Neuronal stem cell (in vitro differentiated cells): ENCODE data around the gene ZFAND2A.
A peak's percentile ranks its signal among the peaks of the same experiment; 100 is the strongest.

Experiments used
- DNase-seq: peaks from one replicate; pipeline ENCODE4 v3.0.0-alpha.2; 2013; ENCODE audit warnings: low spot score
- H2AFZ ChIP-seq: one replicate; pipeline ENCODE4 v1.6.1; 2013; ENCODE audit warnings: mild to moderate bottlenecking, low read length, inconsistent platforms
- H2AK5ac ChIP-seq: 2 replicates; pipeline ENCODE4 v1.6.1; 2013; ENCODE audit warnings: low read depth, mild to moderate bottlenecking, inconsistent platforms, low read length, moderate library complexity, mixed read lengths
- H2BK120ac ChIP-seq: 2 replicates; pipeline ENCODE4 v1.6.1; 2013; ENCODE audit warnings: low read depth, mild to moderate bottlenecking, inconsistent platforms, low read length, moderate library complexity, mixed read lengths
- H2BK12ac ChIP-seq: one replicate; pipeline ENCODE4 v1.6.1; 2013; ENCODE audit warnings: low read length, inconsistent platforms
- H2BK15ac ChIP-seq: 2 replicates; pipeline ENCODE4 v1.6.1; 2013; ENCODE audit warnings: mild to moderate bottlenecking, low read length, inconsistent platforms, mixed read lengths
- H2BK5ac ChIP-seq: one replicate; pipeline ENCODE4 v1.6.1; 2013; ENCODE audit warnings: inconsistent platforms, mild to moderate bottlenecking, low read length, moderate library complexity
- H3K14ac ChIP-seq: one replicate; pipeline ENCODE4 v1.6.1; 2013; ENCODE audit warnings: low read length, inconsistent platforms
- H3K18ac ChIP-seq: 2 replicates; pipeline ENCODE4 v1.6.1; 2013; ENCODE audit warnings: low read length, inconsistent platforms
- H3K23ac ChIP-seq: 2 replicates; pipeline ENCODE4 v1.6.1; 2013; ENCODE audit warnings: low read depth, mild to moderate bottlenecking, mixed read lengths, low read length, inconsistent platforms; ENCODE audit not compliant: poor library complexity
- H3K27ac ChIP-seq: replicated peaks from 3 replicates; pipeline ENCODE4 v1.5.1; 2013; ENCODE audit warnings: low read length, inconsistent platforms
- H3K27me3 ChIP-seq, 3 experiments: 2 replicates each; pipeline ENCODE4 v1.6.1; 2013; ENCODE audit warnings: low read length in 3 of 3, mild to moderate bottlenecking in 2 of 3, inconsistent platforms in 1 of 3, low read depth in 1 of 3, mixed read lengths in 1 of 3, moderate library complexity in 1 of 3; ENCODE audit not compliant: control insufficient read depth in 3 of 3, insufficient read depth in 3 of 3
- H3K36me3 ChIP-seq, 2 donors: replicated peaks in 1 of 2; 2 replicates each; pipeline ENCODE4 v1.6.1; 2013; ENCODE audit warnings: low read length in 2 of 2; ENCODE audit not compliant: control insufficient read depth in 2 of 2, insufficient read depth in 2 of 2
- H3K4ac ChIP-seq: 2 replicates; pipeline ENCODE4 v1.6.1; 2013; ENCODE audit warnings: inconsistent platforms, mild to moderate bottlenecking, low read length, moderate library complexity
- H3K4me1 ChIP-seq, 2 donors: 1 replicate in 1 of 2; 2 replicates in 1 of 2; pipeline ENCODE4 v1.6.1; 2013; ENCODE audit warnings: low read length in 2 of 2, low read depth in 1 of 2; ENCODE audit not compliant: control insufficient read depth in 2 of 2, insufficient read depth in 1 of 2
- H3K4me2 ChIP-seq: one replicate; pipeline ENCODE4 v1.6.1; 2013; ENCODE audit warnings: mild to moderate bottlenecking, low read length, inconsistent platforms; ENCODE audit not compliant: insufficient read depth, poor library complexity, severe bottlenecking
- H3K4me3 ChIP-seq, 2 donors: 2 replicates each; pipeline ENCODE4 v1.5.1; 2013; ENCODE audit warnings: low read length in 2 of 2, mild to moderate bottlenecking in 2 of 2, inconsistent platforms in 1 of 2, moderate library complexity in 1 of 2
- H3K79me1 ChIP-seq: one replicate; pipeline ENCODE4 v1.6.1; 2013; ENCODE audit warnings: low read depth, mild to moderate bottlenecking, inconsistent platforms, low read length, moderate library complexity
- H3K9ac ChIP-seq: one replicate; pipeline ENCODE4 v1.6.1; 2013; ENCODE audit warnings: mild to moderate bottlenecking, low read depth, low read length, inconsistent platforms; ENCODE audit not compliant: poor library complexity
- H3K9me3 ChIP-seq, 2 donors: replicated peaks in 1 of 2; 2 replicates each; pipeline versions ENCODE3 to v1.6.1; 2013; ENCODE audit warnings: low read length in 2 of 2, mild to moderate bottlenecking in 2 of 2, inconsistent platforms in 1 of 2, low read depth in 1 of 2, mixed read lengths in 1 of 2, moderate library complexity in 1 of 2; ENCODE audit not compliant: control insufficient read depth in 2 of 2, insufficient read depth in 1 of 2
- H4K8ac ChIP-seq: one replicate; pipeline ENCODE4 v1.6.1; 2013; ENCODE audit warnings: low read depth, mild to moderate bottlenecking, inconsistent platforms, low read length, moderate library complexity
- H4K91ac ChIP-seq: one replicate; pipeline ENCODE4 v1.6.1; 2013; ENCODE audit warnings: low read length, low read depth, mild to moderate bottlenecking, inconsistent platforms; ENCODE audit not compliant: poor library complexity
- WGBS, 2 donors: extraction: QIAGEN DNeasy Blood & Tissue Kit; methylation state at CpG; one replicate each; pipeline ENCODE4 v1.1.7; 2013; ENCODE audit warnings: missing lambda C conversion rate in 2 of 2, mixed read lengths in 1 of 2; ENCODE audit not compliant: insufficient read length in 2 of 2, insufficient replicate concordance in 1 of 2; ENCODE audit errors: extremely low coverage in 2 of 2; 5-methylcytosine and 5-hydroxymethylcytosine counted together

ZFAND2A gene

GRCh38 chr7:1123715-1124114 lies 36.3 kb downstream of the ZFAND2A start:
- H3K4me2 ChIP-seq, result peak overlapping the region; percentile 18
- peaks cover 25% of the 10 kb centered on the region for H3K79me1 ChIP-seq
- H2BK5ac ChIP-seq, result peak overlapping the region; percentile 75
- no peaks in the 10 kb centered on the region for H3K9me3 ChIP-seq
- no peak overlapping the region for H2AK5ac ChIP-seq
- H2BK15ac ChIP-seq, result no peak overlapping the region
- H3K4ac ChIP-seq, result no peak overlapping the region
- H4K8ac ChIP-seq, result no peak overlapping the region
- peak; percentile 54 for DNase-seq
- H4K91ac ChIP-seq, result no peak overlapping the region
- peaks cover 21 to 26% of the 10 kb centered on the region in 2 donors for H3K36me3 ChIP-seq
- no peak overlapping the region for H3K4me3 ChIP-seq
- no peak overlapping the region for H3K23ac ChIP-seq
- peak overlapping the region; percentile 87 for H3K18ac ChIP-seq
- H3K9ac ChIP-seq, result no peak overlapping the region
- no peak overlapping the region for H2BK120ac ChIP-seq
- peaks cover 9 to 11% of the 10 kb centered on the region in 2 donors for H3K4me1 ChIP-seq
- H3K14ac ChIP-seq, result no peak overlapping the region
- no peaks in the 10 kb centered on the region for H3K27me3 ChIP-seq
- no peak overlapping the region for H2BK12ac ChIP-seq
- peak overlapping the region; percentile 48 for H2AFZ ChIP-seq
- H3K27ac ChIP-seq, result peak overlapping the region; percentile 10
- no CpG with 5 or more reads among the region's 17 CpGs for WGBS, 2 donors

DNA sequence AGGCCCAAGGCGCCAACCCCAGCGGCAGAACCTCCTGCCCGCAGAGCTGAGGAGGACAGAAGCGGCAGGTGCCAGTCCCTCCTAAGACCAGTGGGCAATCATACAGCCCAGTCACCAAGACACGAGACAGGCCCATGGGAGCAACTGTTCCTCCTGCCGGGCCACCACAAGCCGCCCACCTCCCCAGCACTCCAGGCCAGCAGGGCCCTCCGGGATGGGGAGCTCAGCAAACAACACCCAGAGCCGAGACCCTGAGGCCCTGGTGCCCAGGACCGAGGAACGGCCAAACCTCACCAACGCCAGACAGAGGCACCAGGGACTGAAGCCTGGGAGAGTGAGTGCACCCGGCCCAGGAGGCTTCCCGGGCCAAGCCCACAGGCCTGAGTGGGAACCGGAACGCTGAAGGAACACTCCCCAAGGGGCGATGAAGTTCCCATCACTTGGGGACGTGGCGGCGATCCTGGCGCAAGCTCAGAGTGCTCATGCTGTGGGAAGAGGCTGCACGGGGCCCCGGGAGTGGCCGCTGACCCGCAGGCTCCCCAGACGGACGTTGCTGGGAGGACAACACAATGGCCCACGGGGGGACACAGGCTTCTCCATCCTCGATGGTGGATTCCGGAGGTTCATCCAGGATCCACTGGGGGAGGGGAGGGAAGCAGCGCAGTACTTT lies 37.0 kb downstream of the ZFAND2A start:
- Histone ChIP-seq H3K27me3 (no peaks in the 10 kb centered on the region), H3K4me3 (no peak overlapping the region), H3K23ac (peak overlapping the region; percentile 65), H4K8ac (peak overlapping the region; percentile 72), H2BK15ac (peak overlapping the region; percentile 49), H3K4me2 (no peak overlapping the region), H3K36me3 (peaks cover 21 to 26% of the 10 kb centered on the region in 2 donors), H3K4me1 (peaks cover 9 to 11% of the 10 kb centered on the region in 2 donors), H3K14ac (no peak overlapping the region), H3K4ac (no peak overlapping the region), H2BK120ac (peak overlapping the region; percentile 83), H3K79me1 (peaks cover 25% of the 10 kb centered on the region), H3K27ac (no peak overlapping the region), H2BK5ac (peak overlapping the region; percentile 78), H3K9ac (peak overlapping the region; percentile 12), H3K9me3 (no peaks in the 10 kb centered on the region), H4K91ac (peak overlapping the region; percentile 30), H2AK5ac (peak overlapping the region; percentile 90), H3K18ac (peak overlapping the region; percentile 52), H2BK12ac (peak overlapping the region; percentile 41), H2AFZ (no peak overlapping the region)
- no peak for DNase-seq
- no CpG with 5 or more reads among the region's 31 CpGs for WGBS, 2 donors

DNA sequence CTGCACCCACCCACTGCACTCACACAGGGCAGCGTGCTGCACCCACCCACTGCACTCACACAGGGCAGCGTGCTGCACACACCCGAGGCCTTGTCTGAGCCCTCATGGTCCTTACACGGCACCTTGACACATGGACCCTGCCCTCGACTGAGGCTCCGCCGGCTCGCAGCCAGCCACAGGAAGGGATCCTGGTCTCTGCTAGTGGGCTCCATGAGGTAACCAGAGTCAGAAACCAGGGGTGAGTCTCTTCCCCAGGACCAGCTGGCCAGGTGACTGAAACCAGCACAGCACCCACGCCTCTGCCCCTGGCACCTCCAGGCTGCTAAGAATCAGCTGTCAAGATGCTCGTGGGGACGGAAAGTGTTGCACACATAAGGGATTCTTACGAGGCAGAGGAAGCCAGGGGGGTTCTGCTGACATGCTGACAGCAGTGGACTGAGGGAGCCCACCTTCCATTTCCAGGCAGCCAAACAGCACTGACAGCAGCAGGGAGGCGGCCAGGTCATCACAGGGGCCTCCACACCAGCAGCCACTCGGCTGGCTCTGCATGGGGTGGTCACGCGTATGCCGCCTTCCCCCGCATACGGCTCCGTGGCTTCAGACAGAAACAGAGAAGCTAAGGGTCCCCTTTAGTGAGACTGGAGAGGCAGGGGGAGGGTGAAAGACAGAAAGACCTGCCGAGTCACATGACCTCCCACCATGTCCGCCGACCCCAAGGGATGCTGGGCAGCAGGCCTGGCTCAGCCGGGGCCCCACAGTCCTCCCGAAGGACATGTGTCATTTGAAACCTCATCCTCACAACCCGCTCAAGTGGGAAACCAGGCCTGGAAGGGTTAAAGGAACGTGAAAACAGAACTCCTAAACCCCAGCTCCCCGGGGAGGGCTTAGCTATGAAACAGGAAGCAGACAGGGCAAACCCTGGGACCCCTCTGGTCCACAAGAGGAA lies 37.8 kb downstream of the ZFAND2A start:
- peak overlapping the region; percentile 21 for H3K9ac ChIP-seq
- H3K79me1 ChIP-seq, result peaks cover 31% of the 10 kb centered on the region
- H3K18ac ChIP-seq, result peak overlapping the region; percentile 38
- no peaks in the 10 kb centered on the region for H3K9me3 ChIP-seq
- no peak overlapping the region for H3K4me2 ChIP-seq
- H3K27me3 ChIP-seq, result no peaks in the 10 kb centered on the region
- no peak for DNase-seq
- no peak overlapping the region for H2AFZ ChIP-seq
- WGBS, 2 donors, result no CpG with 5 or more reads among the region's 28 CpGs
- H2BK5ac ChIP-seq, result peak overlapping the region; percentile 75
- H4K8ac ChIP-seq, result peak overlapping the region; percentile 72
- H2BK15ac ChIP-seq, result no peak overlapping the region
- H3K4ac ChIP-seq, result no peak overlapping the region
- no peak overlapping the region for H3K27ac ChIP-seq
- H3K4me3 ChIP-seq, result no peak overlapping the region
- peaks cover 9 to 11% of the 10 kb centered on the region in 2 donors for H3K4me1 ChIP-seq
- no peak overlapping the region for H4K91ac ChIP-seq
- peak overlapping the region; percentile 65 for H3K23ac ChIP-seq
- peak overlapping the region; percentile 90 for H2AK5ac ChIP-seq
- peak overlapping the region; percentile 58 for H2BK12ac ChIP-seq
- no peak overlapping the region for H2BK120ac ChIP-seq
- peaks cover 24 to 25% of the 10 kb centered on the region in 2 donors for H3K36me3 ChIP-seq
- no peak overlapping the region for H3K14ac ChIP-seq

- Histone ChIP-seq H3K9me3 (no peaks in the 10 kb centered on the region), H2BK15ac (no peak overlapping the region), H2AFZ (no peak overlapping the region), H3K79me1 (peaks cover 31% of the 10 kb centered on the region), H4K91ac (no peak overlapping the region), H2BK12ac (no peak overlapping the region), H4K8ac (no peak overlapping the region), H3K9ac (no peak overlapping the region), H3K27me3 (no peaks in the 10 kb centered on the region), H2BK5ac (no peak overlapping the region), H3K23ac (no peak overlapping the region), H3K4ac (no peak overlapping the region), H2AK5ac (no peak overlapping the region), H3K36me3 (peaks cover 18% of the 10 kb centered on the region in 2 donors), H2BK120ac (no peak overlapping the region), H3K27ac (no peak overlapping the region), H3K4me3 (no peak overlapping the region), H3K4me1 (peaks cover 9 to 11% of the 10 kb centered on the region in 2 donors), H3K4me2 (no peak overlapping the region), H3K18ac (no peak overlapping the region), H3K14ac (no peak overlapping the region)
- WGBS, 2 donors, result no CpG with 5 or more reads among the region's 14 CpGs
- no peak for DNase-seq
Observed at GRCh38 chr7:1121476-1121875, 38.5 kb downstream of the ZFAND2A start.
